ENCODE results near the gene COA6. TPM values are rescaled to one million over a fixed set of nuclear protein-coding genes. Genes with fewer than 3 reads are reported as not detected.

COA6 gene
- total and polyA plus RNA-seq, 2 of the 8 experiments (the other 6 are each of a cell fraction or from before 2014, with no cell fraction given): 22.9 to 44.9 TPM

DNA sequence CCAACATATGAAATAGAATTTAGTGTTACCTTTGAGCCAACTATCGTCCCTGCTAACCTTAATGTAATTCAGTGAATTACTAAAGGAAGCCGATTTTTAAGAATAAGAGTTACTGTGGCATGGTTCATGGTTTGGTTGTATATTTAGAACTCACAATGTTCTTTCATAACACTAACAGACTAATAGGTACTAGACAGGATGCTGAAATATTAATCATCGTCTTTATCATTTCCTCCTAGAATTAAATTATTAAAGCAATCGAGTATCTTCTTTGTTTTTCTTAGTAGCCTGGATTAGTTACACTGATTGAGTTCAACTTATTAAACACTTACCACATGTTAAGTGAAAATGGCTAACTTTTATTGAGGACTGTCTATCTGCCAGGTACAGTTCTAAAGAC lies 58.0 kb downstream of the COA6 start:
- 92% methylated on average over 4 of the region's 4 CpGs; no CpG with 5 or more reads in 1 of the 2 experiments for WGBS, 2 experiments (ENCODE audit: extremely low coverage in 1 of 2, insufficient coverage in 1 of 2, insufficient read length in 1 of 2, insufficient replicate concordance in 2 of 2, low coverage in 1 of 2, low lambda C conversion rate in 2 of 2, missing lambda C conversion rate in 1 of 2)
- no peak for DNase-seq (ENCODE audit: low read depth in 1 of 2, low spot score in 2 of 2)
- Histone ChIP-seq H3K4me1 (replicated peaks in 1 of 4; ENCODE audit: control insufficient read depth in 3 of 4, insufficient read depth in 4 of 4, low read length in 3 of 4) (no peaks in the 10 kb centered on the region), H3K79me1 (ENCODE audit: low read depth, low read length) (no peaks in the 10 kb centered on the region), H3K23ac (ENCODE audit: insufficient read length) (no peak overlapping the region), H2BK5ac (ENCODE audit: low read depth, low read length) (no peak overlapping the region), H3K36me3 (ENCODE audit: control insufficient read depth in 2 of 4, insufficient read depth in 4 of 4, low read length in 3 of 4) (peaks cover 0 to 10% (median 3%) of the 10 kb centered on the region in 4 experiments; a peak in 7 of 8 replicates), H2AK5ac (ENCODE audit: low read depth, low read length) (no peak overlapping the region), H3K27me3 (replicated peaks in 1 of 4; ENCODE audit: control insufficient read depth in 3 of 4, extremely low read depth in 1 of 4, insufficient read depth in 3 of 4, low read length in 3 of 4) (no peaks in the 10 kb centered on the region), H3K23me2 (ENCODE audit: low read depth, low read length) (no peaks in the 10 kb centered on the region), H3K27ac (ENCODE audit: low read depth, low read length) (no peak overlapping the region), H2BK20ac (ENCODE audit: low read length) (no peak overlapping the region), H3K4me2 (ENCODE audit: insufficient read depth in 1 of 2, low read depth in 2 of 2, low read length in 2 of 2) (no peak overlapping the region), H3K4me3 (ENCODE audit: extremely low read depth in 1 of 4, insufficient read depth in 2 of 4, low read depth in 3 of 4, low read length in 4 of 4) (no peak overlapping the region), H2BK15ac (ENCODE audit: low read length) (no peak overlapping the region), H3K9ac (replicated peaks in 1 of 4; ENCODE audit: extremely low read depth in 1 of 4, low read depth in 3 of 4, low read length in 3 of 4) (no peak overlapping the region), H3K14ac (ENCODE audit: insufficient read length) (no peak overlapping the region), H2BK120ac (replicated peaks; ENCODE audit: low read depth, low read length) (no peak overlapping the region), H4K20me1 (replicated peaks in 1 of 2; ENCODE audit: control insufficient read depth in 1 of 2, insufficient read depth in 2 of 2, low read length in 2 of 2) (no peaks in the 10 kb centered on the region), H3K79me2 (ENCODE audit: control insufficient read depth in 1 of 2, insufficient read depth in 2 of 2, low read length in 2 of 2) (no peaks in the 10 kb centered on the region), H4K91ac (replicated peaks; ENCODE audit: insufficient read length, low read length) (no peak overlapping the region), H4K8ac (ENCODE audit: extremely low read depth, insufficient read depth, low read length) (no peak overlapping the region), H3K56ac (replicated peaks; ENCODE audit: insufficient read length, low read depth, low read length) (no peak overlapping the region), H3K9me3 (ENCODE audit: insufficient read depth in 2 of 2, low read depth in 1 of 2, low read length in 1 of 2) (no peaks in the 10 kb centered on the region), H2BK12ac (ENCODE audit: low read depth, low read length) (no peak overlapping the region), H3K18ac (ENCODE audit: extremely low read depth, low read length) (no peak overlapping the region), H3K4ac (replicated peaks; ENCODE audit: insufficient read length, low read depth, low read length) (no peak overlapping the region), H4K5ac (ENCODE audit: insufficient read length, low read depth, low read length) (no peak overlapping the region), H2AFZ (ENCODE audit: low read length) (no peak overlapping the region)
- ChIA-PET POLR2A (ENCODE audit: partially characterized antibody) (no interaction called here), CTCF (ENCODE audit: partially characterized antibody) (interaction anchor here (0.6 to 1.3 kb wide), 2 partner anchors 104 to 122 kb away, joined by 3 to 4 read pairs; no protein-coding TSS in a partner anchor)
- TF ChIP-seq TAF7 (optimal IDR thresholded peaks at IDR 0.05; ENCODE audit: borderline replicate concordance, low read depth, low read length): no peak
- TF ChIP-seq CTBP2 (IDR thresholded peaks at IDR 0.05; ENCODE audit: borderline replicate concordance, insufficient read depth, insufficient read length, low read length): no peak
- TF ChIP-seq EGR1 (IDR thresholded peaks at IDR 0.05; ENCODE audit: borderline replicate concordance, low read depth, low read length): no peak
- TF ChIP-seq HDAC2 (IDR thresholded peaks at IDR 0.05; ENCODE audit: borderline replicate concordance in 1 of 2, low read depth in 2 of 2, low read length in 2 of 2): no peak
- no peak for TF ChIP-seq PHF8 (conservative IDR thresholded peaks at IDR 0.05; ENCODE audit: low read depth, low read length)
- TF ChIP-seq KDM4A (IDR thresholded peaks at IDR 0.05; ENCODE audit: low read depth, low read length, severe bottlenecking): no peak
- TF ChIP-seq NANOG (IDR thresholded peaks at IDR 0.05; ENCODE audit: insufficient read depth, low read depth, low read length, poor library complexity, severe bottlenecking): no peak
- TF ChIP-seq, protein P1, sequence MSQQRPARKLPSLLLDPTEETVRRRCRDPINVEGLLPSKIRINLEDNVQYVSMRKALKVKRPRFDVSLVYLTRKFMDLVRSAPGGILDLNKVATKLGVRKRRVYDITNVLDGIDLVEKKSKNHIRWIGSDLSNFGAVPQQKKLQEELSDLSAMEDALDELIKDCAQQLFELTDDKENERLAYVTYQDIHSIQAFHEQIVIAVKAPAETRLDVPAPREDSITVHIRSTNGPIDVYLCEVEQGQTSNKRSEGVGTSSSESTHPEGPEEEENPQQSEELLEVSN (IDR thresholded peaks at IDR 0.05): no peak
- TF ChIP-seq ZNF274 (IDR thresholded peaks at IDR 0.05; ENCODE audit: borderline replicate concordance, extremely low read depth, low read length): no peak
- TF ChIP-seq, protein P2, sequence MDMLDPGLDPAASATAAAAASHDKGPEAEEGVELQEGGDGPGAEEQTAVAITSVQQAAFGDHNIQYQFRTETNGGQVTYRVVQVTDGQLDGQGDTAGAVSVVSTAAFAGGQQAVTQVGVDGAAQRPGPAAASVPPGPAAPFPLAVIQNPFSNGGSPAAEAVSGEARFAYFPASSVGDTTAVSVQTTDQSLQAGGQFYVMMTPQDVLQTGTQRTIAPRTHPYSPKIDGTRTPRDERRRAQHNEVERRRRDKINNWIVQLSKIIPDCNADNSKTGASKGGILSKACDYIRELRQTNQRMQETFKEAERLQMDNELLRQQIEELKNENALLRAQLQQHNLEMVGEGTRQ (IDR thresholded peaks at IDR 0.05; ENCODE audit: low read length): no peak
- FAIRE-seq: no peak

Data from H1 (cell line).